Spleen (tissue), 7 donors: Measurements from ENCODE around the gene WFDC10B.

Source experiments
- CTCF ChIP-seq, 11 experiments: fragments of 200-600 bp in 7 of 11; fragments of 450-650 bp in 4 of 11; sonication (generic) in 4 of 11; IDR thresholded peaks in 8 of 11; conservative IDR thresholded peaks in 3 of 11; 1 replicate in 7 of 11; 2 replicates in 4 of 11; pipeline versions ENCODE4 v1.4.0 to v1.8.0; 2016 to 2021; ENCODE audit warnings: antibody characterized with exemption in 11 of 11, inconsistent platforms in 4 of 11, mild to moderate bottlenecking in 1 of 11
- POLR2A ChIP-seq, 3 donors: fragments of 450-650 bp; IDR thresholded peaks; one replicate each; pipeline ENCODE4 v1.5.1; 2017; ENCODE audit warnings: antibody characterized with exemption in 3 of 3, mild to moderate bottlenecking in 1 of 3
- POLR2AphosphoS5 ChIP-seq, 3 donors: sonication (generic); formaldehyde crosslinking; IDR thresholded peaks; one replicate each; pipeline ENCODE4 v1.5.1; 2017; ENCODE audit warnings: antibody characterized with exemption in 3 of 3
- donor health status: DM: no; HTN: no; CAD: no; lungs with moderate emphysema.
- donor health status: DM: no; HTN: no; CAD: no.
- donor health status: DM: no; HTN: no; CAD: no.

GRCh38 chr20:45639687-45640086, 65.1 kb downstream of the WFDC10B start:
- TF ChIP-seq CTCF (IDR thresholded peaks at IDR 0.05 in 8 of 11, conservative IDR thresholded peaks at IDR 0.05 in 3 of 11): no peak
- no peak for TF ChIP-seq POLR2AphosphoS5 (IDR thresholded peaks at IDR 0.05)
- no peak for TF ChIP-seq POLR2A (IDR thresholded peaks at IDR 0.05)
